ENCODE results near the gene HDAC11. TPM values are rescaled to one million over a fixed set of nuclear protein-coding genes. Genes with fewer than 3 reads are reported as not detected.

The HDAC11 gene
- polyA plus RNA-seq, 1 experiment: 7.1 TPM

DNA sequence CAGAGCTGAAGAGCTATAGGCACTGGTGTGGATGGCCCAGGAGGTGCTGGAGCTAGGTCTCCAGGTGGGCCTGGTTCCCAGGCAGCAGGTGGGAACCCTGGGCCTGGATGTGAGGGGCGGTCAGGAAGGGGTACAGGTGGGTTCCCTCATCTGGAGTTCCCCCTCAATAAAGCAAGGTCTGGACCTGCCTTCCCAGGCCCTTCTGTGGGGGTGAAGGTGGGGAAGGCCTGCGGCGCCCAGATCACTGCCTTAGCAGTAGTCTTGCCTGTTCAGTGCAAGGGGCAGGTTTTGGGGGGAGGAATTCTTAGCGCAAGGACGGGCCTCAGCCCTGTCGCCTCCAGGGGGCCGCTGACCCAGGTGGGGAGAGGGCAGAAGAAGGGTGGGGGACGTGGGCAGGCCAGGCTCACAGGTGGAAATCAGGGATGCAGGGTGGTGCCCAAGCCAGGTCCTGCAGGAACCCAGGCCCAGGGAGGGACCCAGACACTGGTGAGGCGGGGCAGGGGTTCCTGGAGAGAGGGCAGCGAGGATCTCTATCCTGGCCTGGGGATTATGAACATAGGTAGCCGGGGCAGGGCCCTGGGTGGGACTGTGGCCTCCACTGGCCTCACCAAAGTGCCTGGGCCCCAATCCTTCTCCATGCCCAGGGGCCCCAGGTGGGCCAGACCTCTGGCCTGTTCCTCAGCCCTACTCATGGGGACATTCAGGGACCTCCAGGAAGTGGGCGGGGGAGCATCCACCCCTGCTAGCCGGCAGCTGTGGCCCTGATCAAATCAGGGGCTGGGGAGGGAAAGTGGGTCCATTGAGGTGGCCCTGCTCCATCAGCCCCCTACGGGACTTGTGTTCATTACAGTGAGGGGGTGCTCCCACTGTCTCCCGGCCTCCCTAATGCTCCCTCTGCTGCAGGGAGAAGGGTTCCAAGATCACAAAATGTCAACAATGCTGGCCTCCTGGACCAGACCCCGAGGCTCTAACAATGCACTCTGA is 25.3 kb downstream of the HDAC11 start:
- DNase-seq (ENCODE audit: low read depth, low spot score): no peak
- Histone ChIP-seq H3K27ac (ENCODE audit: low read depth, low read length) (no peak overlapping the region), H3K9me3 (ENCODE audit: control insufficient read depth, insufficient read depth, low read length) (no peaks in the 10 kb centered on the region; the same call in 1 of the 2 replicates), H3K27me3 (ENCODE audit: control insufficient read depth, insufficient read depth, low read length) (no peaks in the 10 kb centered on the region), H3K4me3 (ENCODE audit: low read depth, low read length) (no peak overlapping the region)
- TF ChIP-seq, protein P1, sequence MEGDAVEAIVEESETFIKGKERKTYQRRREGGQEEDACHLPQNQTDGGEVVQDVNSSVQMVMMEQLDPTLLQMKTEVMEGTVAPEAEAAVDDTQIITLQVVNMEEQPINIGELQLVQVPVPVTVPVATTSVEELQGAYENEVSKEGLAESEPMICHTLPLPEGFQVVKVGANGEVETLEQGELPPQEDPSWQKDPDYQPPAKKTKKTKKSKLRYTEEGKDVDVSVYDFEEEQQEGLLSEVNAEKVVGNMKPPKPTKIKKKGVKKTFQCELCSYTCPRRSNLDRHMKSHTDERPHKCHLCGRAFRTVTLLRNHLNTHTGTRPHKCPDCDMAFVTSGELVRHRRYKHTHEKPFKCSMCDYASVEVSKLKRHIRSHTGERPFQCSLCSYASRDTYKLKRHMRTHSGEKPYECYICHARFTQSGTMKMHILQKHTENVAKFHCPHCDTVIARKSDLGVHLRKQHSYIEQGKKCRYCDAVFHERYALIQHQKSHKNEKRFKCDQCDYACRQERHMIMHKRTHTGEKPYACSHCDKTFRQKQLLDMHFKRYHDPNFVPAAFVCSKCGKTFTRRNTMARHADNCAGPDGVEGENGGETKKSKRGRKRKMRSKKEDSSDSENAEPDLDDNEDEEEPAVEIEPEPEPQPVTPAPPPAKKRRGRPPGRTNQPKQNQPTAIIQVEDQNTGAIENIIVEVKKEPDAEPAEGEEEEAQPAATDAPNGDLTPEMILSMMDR (IDR thresholded peaks at IDR 0.05; ENCODE audit: low read depth, low read length): no peak
- ChIA-PET POLR2A (no interaction called here), CTCF (interaction anchor here (1.2 to 11.4 kb wide), 3 partner anchors 9 to 145 kb away, joined by 4 to 695 read pairs (median 29); no protein-coding TSS in a partner anchor)

DNA sequence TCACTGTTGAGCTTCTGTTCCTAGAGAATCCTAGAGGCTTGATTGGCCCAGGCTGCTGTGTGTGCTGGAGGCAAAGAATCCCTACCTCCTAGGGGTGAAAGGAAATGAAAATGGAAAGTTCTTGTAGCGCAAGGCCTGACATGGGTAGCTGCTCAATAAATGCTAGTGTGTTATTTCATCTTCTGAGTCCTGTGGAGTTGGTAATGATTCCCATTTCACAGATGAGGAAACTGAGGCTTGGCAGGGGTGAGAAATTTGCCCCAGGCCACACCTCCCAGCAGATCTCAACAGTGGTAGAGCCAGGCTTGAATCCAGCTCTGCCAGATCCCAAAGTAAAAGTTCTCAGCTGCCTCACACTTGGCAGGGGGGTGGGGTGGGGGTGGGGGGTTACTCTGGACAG is 26.1 kb downstream of the HDAC11 start:
- no peak for DNase-seq (ENCODE audit: low read depth, low spot score)
- POLR2A ChIA-PET: no interaction called here

DNA sequence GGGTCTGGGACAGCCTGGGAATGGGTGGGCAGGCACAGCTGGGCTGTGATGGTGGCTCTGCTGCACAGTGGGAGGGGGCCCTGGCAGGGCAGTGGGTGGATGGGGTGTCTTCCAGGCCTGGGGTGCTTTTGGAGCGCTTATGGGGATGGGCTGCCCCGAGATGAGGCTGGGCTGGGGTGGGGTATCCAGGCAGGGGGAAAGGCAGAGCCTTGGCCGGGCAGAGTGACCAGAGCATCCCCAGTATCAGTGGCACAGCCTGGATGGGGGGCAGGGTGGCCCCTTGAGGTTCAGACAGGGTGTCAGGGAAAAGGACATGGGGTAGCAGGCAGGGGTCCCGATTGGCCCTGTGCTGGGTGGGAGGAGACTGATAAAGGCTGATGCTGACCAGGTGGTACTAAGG is 26.6 kb downstream of the HDAC11 start:
- H3K4me3 ChIP-seq (ENCODE audit: low read depth, low read length): no peak overlapping the region

More for the DNA sequence above, 26.1 kb downstream of the HDAC11 start:
- TF ChIP-seq, protein P1 (IDR thresholded peaks at IDR 0.05; ENCODE audit: low read depth, low read length): no peak
- Histone ChIP-seq H3K9me3 (ENCODE audit: control insufficient read depth, insufficient read depth, low read length) (no peaks in the 10 kb centered on the region; the same call in 1 of the 2 replicates), H3K27ac (ENCODE audit: low read depth, low read length) (no peak overlapping the region), H3K4me3 (ENCODE audit: low read depth, low read length) (no peak overlapping the region), H3K27me3 (ENCODE audit: control insufficient read depth, insufficient read depth, low read length) (no peaks in the 10 kb centered on the region)
- CTCF ChIA-PET: interaction anchor here (0.9 to 3.8 kb wide), 2 partner anchors 54 to 143 kb away, joined by 3 to 29 read pairs; no protein-coding TSS in a partner anchor

DNA sequence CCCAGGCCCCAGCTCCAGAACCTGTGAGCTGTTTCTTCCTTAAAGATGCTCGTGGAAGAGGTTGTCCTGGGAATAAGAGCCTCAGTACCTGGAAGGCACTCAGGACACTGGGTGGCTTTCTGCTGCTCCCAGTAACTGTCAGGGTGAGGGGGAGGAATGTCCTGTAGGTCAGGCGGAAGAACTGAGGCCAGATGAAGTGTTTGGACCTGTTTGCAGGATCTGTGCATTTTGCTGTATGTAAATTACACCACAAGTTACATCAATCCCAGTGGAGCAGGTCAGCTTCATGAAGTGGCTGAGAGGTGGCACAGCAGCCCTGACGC is 27.1 kb downstream of the HDAC11 start:
- POLR2A ChIA-PET: interaction anchor here (1.8 kb wide), 1 partner anchor 27 kb away, joined by 5 read pairs; the partner anchor contains the start of gene HDAC11
- H3K27ac ChIP-seq (ENCODE audit: low read depth, low read length): no peak overlapping the region
- CTCF ChIA-PET: interaction anchor here (0.6 to 3.8 kb wide), 4 partner anchors 9 to 1601 kb away, joined by 3 to 29 read pairs (median 6); no protein-coding TSS in a partner anchor

More for the DNA sequence above, 26.6 kb downstream of the HDAC11 start:
- no peak for DNase-seq (ENCODE audit: low read depth, low spot score)
- ChIA-PET POLR2A (interaction anchor here (1.8 kb wide), 1 partner anchor 27 kb away, joined by 5 read pairs; the partner anchor contains the start of gene HDAC11), CTCF (interaction anchor here (0.6 to 3.8 kb wide), 5 partner anchors 9 to 1602 kb away, joined by 3 to 29 read pairs (median 3); no protein-coding TSS in a partner anchor)
- Histone ChIP-seq H3K27ac (ENCODE audit: low read depth, low read length) (no peak overlapping the region), H3K27me3 (ENCODE audit: control insufficient read depth, insufficient read depth, low read length) (no peaks in the 10 kb centered on the region), H3K9me3 (ENCODE audit: control insufficient read depth, insufficient read depth, low read length) (no peaks in the 10 kb centered on the region; the same call in 1 of the 2 replicates)
- TF ChIP-seq, protein P1 (IDR thresholded peaks at IDR 0.05; ENCODE audit: low read depth, low read length): no peak

More for the DNA sequence above, 27.1 kb downstream of the HDAC11 start:
- Histone ChIP-seq H3K4me3 (ENCODE audit: low read depth, low read length) (no peak overlapping the region), H3K27me3 (ENCODE audit: control insufficient read depth, insufficient read depth, low read length) (no peaks in the 10 kb centered on the region), H3K9me3 (ENCODE audit: control insufficient read depth, insufficient read depth, low read length) (no peaks in the 10 kb centered on the region; the same call in 1 of the 2 replicates)
- TF ChIP-seq, protein P1 (IDR thresholded peaks at IDR 0.05; ENCODE audit: low read depth, low read length): no peak
- DNase-seq (ENCODE audit: low read depth, low spot score): no peak
